ENCODE results near the gene LYRM1.

DNA sequence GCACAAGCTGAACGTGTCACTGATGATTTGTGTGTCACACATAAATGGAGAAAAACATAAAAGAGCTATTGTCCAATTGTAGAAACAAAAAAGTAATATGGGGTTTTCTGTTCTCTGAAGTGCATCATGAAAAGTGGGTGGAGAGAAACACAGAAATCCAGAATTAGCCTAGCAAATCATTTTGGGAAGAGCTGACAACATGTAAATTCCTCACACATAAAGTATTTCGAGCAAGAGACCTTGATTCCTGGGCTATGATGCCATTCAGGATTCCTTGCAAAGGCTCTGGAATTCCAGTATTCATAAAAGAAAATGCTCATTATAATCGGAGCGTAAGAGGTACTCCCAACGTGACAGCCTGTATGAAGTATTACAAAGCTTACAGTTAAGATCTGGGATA is 1.5 kb upstream of the LYRM1 start:
- TF ChIP-seq, protein P1, sequence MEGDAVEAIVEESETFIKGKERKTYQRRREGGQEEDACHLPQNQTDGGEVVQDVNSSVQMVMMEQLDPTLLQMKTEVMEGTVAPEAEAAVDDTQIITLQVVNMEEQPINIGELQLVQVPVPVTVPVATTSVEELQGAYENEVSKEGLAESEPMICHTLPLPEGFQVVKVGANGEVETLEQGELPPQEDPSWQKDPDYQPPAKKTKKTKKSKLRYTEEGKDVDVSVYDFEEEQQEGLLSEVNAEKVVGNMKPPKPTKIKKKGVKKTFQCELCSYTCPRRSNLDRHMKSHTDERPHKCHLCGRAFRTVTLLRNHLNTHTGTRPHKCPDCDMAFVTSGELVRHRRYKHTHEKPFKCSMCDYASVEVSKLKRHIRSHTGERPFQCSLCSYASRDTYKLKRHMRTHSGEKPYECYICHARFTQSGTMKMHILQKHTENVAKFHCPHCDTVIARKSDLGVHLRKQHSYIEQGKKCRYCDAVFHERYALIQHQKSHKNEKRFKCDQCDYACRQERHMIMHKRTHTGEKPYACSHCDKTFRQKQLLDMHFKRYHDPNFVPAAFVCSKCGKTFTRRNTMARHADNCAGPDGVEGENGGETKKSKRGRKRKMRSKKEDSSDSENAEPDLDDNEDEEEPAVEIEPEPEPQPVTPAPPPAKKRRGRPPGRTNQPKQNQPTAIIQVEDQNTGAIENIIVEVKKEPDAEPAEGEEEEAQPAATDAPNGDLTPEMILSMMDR (IDR thresholded peaks at IDR 0.05; ENCODE audit: poor library complexity): no peak
- TF ChIP-seq EZH2 (IDR thresholded peaks at IDR 0.05; ENCODE audit: borderline replicate concordance): no peak

Measured in hepatocyte (in vitro differentiated cells).